ENCODE data around the gene TCAF1. TPM values are rescaled to one million over a fixed set of nuclear protein-coding genes. Genes with fewer than 3 reads are reported as not detected.

Gene TCAF1
- total and polyA plus RNA-seq, 2 of the 4 experiments (the other 2 are of a cell fraction) = 39.3 to 91.8 TPM

DNA sequence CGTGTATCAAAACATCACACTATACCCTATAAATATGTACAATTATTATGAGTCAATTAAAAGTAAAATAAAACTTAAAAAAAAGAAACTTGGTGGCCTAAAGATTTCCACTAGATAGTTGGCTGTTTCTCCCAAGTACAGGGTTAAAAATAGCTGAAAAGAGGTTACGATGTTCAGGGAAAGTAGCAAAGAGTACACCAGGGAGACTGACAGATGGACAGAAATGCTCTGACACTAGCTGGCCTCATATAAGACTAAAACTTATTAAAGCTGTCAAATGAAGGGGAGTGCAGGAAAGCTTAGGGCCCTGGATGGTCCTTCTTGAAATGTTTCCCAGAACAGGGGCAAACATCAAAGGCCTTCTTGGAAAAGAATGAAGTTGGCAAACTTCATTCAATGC lies 51.3 kb downstream of the TCAF1 start:
- Histone ChIP-seq H3K4me1 (ENCODE audit: control insufficient read depth, insufficient read depth, low read length) (no peaks in the 10 kb centered on the region), H3K27ac (ENCODE audit: insufficient read depth, low read length) (no peak overlapping the region), H2BK120ac (ENCODE audit: low read depth, low read length) (no peak overlapping the region), H3K79me1 (ENCODE audit: low read depth in 1 of 2, low read length in 2 of 2) (no peaks in the 10 kb centered on the region), H4K5ac (ENCODE audit: low read depth, low read length) (no peak overlapping the region), H4K8ac (ENCODE audit: low read depth in 2 of 2, low read length in 2 of 2) (no peak overlapping the region), H4K20me1 (ENCODE audit: insufficient read depth, low read length) (no peaks in the 10 kb centered on the region), H3K4ac (ENCODE audit: low read depth, low read length) (no peak overlapping the region), H2BK5ac (ENCODE audit: low read depth, low read length, poor library complexity, severe bottlenecking) (no peak overlapping the region), H3K18ac (ENCODE audit: low read depth, low read length) (no peak overlapping the region), H3K4me2 (ENCODE audit: low read depth, low read length) (no peak overlapping the region), H2BK15ac (ENCODE audit: low read depth, low read length) (no peak overlapping the region), H3K36me3 (ENCODE audit: control insufficient read depth, insufficient read depth, low read length) (no peaks in the 10 kb centered on the region), H3K23ac (ENCODE audit: low read depth, low read length) (no peak overlapping the region), H3K14ac (replicated peaks; ENCODE audit: low read depth, low read length) (no peak overlapping the region), H2AK5ac (ENCODE audit: low read depth, low read length) (no peak overlapping the region), H3K9me1 (ENCODE audit: insufficient read depth, low read length) (no peaks in the 10 kb centered on the region), H3K27me3 (ENCODE audit: control insufficient read depth, insufficient read depth, low read length) (no peaks in the 10 kb centered on the region), H2BK20ac (ENCODE audit: low read depth, low read length) (no peak overlapping the region), H3K56ac (ENCODE audit: extremely low read depth, insufficient read depth, low read length) (no peak overlapping the region), H2AK9ac (replicated peaks; ENCODE audit: low read depth, low read length, poor library complexity) (no peak overlapping the region), H4K91ac (ENCODE audit: insufficient read depth, low read depth, low read length) (no peak overlapping the region), H3K4me3 (ENCODE audit: insufficient read depth, low read depth, low read length) (no peak overlapping the region), H2AFZ (replicated peaks; ENCODE audit: low read length, poor library complexity) (no peak overlapping the region), H3K9me3 (ENCODE audit: control insufficient read depth, insufficient read depth, low read length) (0 out of 2 replicates have a peak, but pooled peaks cover 2% of the 10 kb centered on the region), H3K9ac (ENCODE audit: low read depth, low read length) (no peak overlapping the region)
- ChIA-PET CTCF (no interaction called here), POLR2A (ENCODE audit: unreplicated experiment) (no interaction called here)
- no TSS peak for BruUV-seq (replicated peaks)
- WGBS, 2 experiments (ENCODE audit: extremely low coverage in 2 of 2, insufficient read length in 1 of 2) = 100% methylated on average over 1 of the region's 2 CpGs; no CpG with 5 or more reads in 1 of the 2 experiments
- ATAC-seq (ENCODE audit: low read depth) (no peak), DNase-seq (no peak)
- intact Hi-C loops (cut with micrococcal nuclease) = no loop called here
- dilution Hi-C loops (cut with HindIII; ENCODE audit: low sequenced_read_pairs, unreplicated experiment) = no loop called here
- in situ Hi-C loops (cut with MboI; ENCODE audit: low sequenced_read_pairs) = no loop called here
- TF ChIP-seq RFX5 (IDR thresholded peaks at IDR 0.05; ENCODE audit: low read depth, low read length) (no peak), POLR2A (IDR thresholded peaks at IDR 0.05; ENCODE audit: low read depth, low read length) (no peak), RCOR1 (IDR thresholded peaks at IDR 0.05; ENCODE audit: insufficient replicate concordance, low read length) (no peak), CHD1 (IDR thresholded peaks at IDR 0.05; ENCODE audit: low read depth, low read length) (no peak), FOS (IDR thresholded peaks at IDR 0.05; ENCODE audit: low read depth, low read length) (no peak), MXI1 (IDR thresholded peaks at IDR 0.05; ENCODE audit: borderline replicate concordance, low read depth, low read length) (no peak), NFE2L2 (IDR thresholded peaks at IDR 0.05; ENCODE audit: low read depth, low read length) (no peak), RAD21 (IDR thresholded peaks at IDR 0.05; ENCODE audit: low read length) (no peak), MAFK (IDR thresholded peaks at IDR 0.05; ENCODE audit: low read depth, low read length) (no peak), BHLHE40 (IDR thresholded peaks at IDR 0.05; ENCODE audit: low read depth, low read length) (no peak), CEBPB (IDR thresholded peaks at IDR 0.05; ENCODE audit: low read depth, low read length) (no peak), SMC3 (IDR thresholded peaks at IDR 0.05; ENCODE audit: low read depth, low read length) (no peak), MAZ (IDR thresholded peaks at IDR 0.05; ENCODE audit: borderline replicate concordance, low read depth, low read length) (no peak)
- TF ChIP-seq, protein P1, sequence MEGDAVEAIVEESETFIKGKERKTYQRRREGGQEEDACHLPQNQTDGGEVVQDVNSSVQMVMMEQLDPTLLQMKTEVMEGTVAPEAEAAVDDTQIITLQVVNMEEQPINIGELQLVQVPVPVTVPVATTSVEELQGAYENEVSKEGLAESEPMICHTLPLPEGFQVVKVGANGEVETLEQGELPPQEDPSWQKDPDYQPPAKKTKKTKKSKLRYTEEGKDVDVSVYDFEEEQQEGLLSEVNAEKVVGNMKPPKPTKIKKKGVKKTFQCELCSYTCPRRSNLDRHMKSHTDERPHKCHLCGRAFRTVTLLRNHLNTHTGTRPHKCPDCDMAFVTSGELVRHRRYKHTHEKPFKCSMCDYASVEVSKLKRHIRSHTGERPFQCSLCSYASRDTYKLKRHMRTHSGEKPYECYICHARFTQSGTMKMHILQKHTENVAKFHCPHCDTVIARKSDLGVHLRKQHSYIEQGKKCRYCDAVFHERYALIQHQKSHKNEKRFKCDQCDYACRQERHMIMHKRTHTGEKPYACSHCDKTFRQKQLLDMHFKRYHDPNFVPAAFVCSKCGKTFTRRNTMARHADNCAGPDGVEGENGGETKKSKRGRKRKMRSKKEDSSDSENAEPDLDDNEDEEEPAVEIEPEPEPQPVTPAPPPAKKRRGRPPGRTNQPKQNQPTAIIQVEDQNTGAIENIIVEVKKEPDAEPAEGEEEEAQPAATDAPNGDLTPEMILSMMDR (conservative IDR thresholded peaks at IDR 0.05; ENCODE audit: low read depth, low read length) = no peak
- TF ChIP-seq, protein P2, sequence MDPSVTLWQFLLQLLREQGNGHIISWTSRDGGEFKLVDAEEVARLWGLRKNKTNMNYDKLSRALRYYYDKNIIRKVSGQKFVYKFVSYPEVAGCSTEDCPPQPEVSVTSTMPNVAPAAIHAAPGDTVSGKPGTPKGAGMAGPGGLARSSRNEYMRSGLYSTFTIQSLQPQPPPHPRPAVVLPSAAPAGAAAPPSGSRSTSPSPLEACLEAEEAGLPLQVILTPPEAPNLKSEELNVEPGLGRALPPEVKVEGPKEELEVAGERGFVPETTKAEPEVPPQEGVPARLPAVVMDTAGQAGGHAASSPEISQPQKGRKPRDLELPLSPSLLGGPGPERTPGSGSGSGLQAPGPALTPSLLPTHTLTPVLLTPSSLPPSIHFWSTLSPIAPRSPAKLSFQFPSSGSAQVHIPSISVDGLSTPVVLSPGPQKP (IDR thresholded peaks at IDR 0.05; ENCODE audit: borderline replicate concordance, low read depth, low read length) = no peak
- TF ChIP-seq, protein P3, sequence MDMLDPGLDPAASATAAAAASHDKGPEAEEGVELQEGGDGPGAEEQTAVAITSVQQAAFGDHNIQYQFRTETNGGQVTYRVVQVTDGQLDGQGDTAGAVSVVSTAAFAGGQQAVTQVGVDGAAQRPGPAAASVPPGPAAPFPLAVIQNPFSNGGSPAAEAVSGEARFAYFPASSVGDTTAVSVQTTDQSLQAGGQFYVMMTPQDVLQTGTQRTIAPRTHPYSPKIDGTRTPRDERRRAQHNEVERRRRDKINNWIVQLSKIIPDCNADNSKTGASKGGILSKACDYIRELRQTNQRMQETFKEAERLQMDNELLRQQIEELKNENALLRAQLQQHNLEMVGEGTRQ (IDR thresholded peaks at IDR 0.05; ENCODE audit: low read depth, low read length) = no peak
